H1 (cell line): ENCODE results near the gene KLHL33. TPM values are rescaled to one million over a fixed set of nuclear protein-coding genes. Genes with fewer than 3 reads are reported as not detected.

ENCODE experiments used
- CTCF ChIA-PET: fragments of 300-600 bp; sonication (Branson Sonifier 250); formaldehyde crosslinking; loops from one replicate; lab custom pipeline; 2021; ENCODE audit not compliant: partially characterized antibody; lab: Charles Lee
- POLR2A ChIA-PET: fragments of 300-600 bp; sonication (Branson Sonifier 250); formaldehyde crosslinking; loops from one replicate; lab custom pipeline; 2021; ENCODE audit warnings: inconsistent platforms; ENCODE audit not compliant: partially characterized antibody; lab: Charles Lee
- DNase-seq, 2 experiments: peaks; one replicate each; pipeline versions ENCODE4 v3.0.0 to v3.0.0-alpha.2; 2010 to 2022; ENCODE audit warnings: low spot score in 2 of 2, low read depth in 1 of 2, mixed read lengths in 1 of 2
- FAIRE-seq: peaks from 2 replicates; lab custom pipeline; 2011; peaks lifted over from hg19 to GRCh38; lab: Jason Lieb, UNC
- H2AFZ ChIP-seq: 2 replicates; pipeline ENCODE4 v1.8.1; 2012; ENCODE audit warnings: low read length, inconsistent platforms
- H2AK5ac ChIP-seq: 2 replicates; pipeline ENCODE4 v1.6.1; 2013; ENCODE audit warnings: low read depth, low read length
- H2BK120ac ChIP-seq: replicated peaks from 2 replicates; pipeline ENCODE3; 2013; ENCODE audit warnings: low read depth, low read length, inconsistent platforms
- H2BK12ac ChIP-seq: 2 replicates; pipeline ENCODE4 v1.6.1; 2013; ENCODE audit warnings: low read depth, low read length
- H2BK15ac ChIP-seq: 2 replicates; pipeline ENCODE4 v1.6.1; 2013; ENCODE audit warnings: low read length
- H2BK20ac ChIP-seq: 2 replicates; pipeline ENCODE4 v1.6.1; 2013; ENCODE audit warnings: low read length
- H2BK5ac ChIP-seq: 2 replicates; pipeline ENCODE4 v1.6.1; 2013; ENCODE audit warnings: low read depth, low read length
- H3K14ac ChIP-seq: 2 replicates; pipeline ENCODE4 v1.6.1; 2013; ENCODE audit warnings: inconsistent platforms; ENCODE audit not compliant: insufficient read length
- H3K18ac ChIP-seq: 2 replicates; pipeline ENCODE4 v1.6.1; 2013; ENCODE audit warnings: low read length; ENCODE audit errors: extremely low read depth
- H3K23ac ChIP-seq: 2 replicates; pipeline ENCODE4 v1.6.1; 2013; ENCODE audit warnings: inconsistent platforms; ENCODE audit not compliant: insufficient read length
- H3K23me2 ChIP-seq: 2 replicates; pipeline ENCODE4 v1.6.1; 2013; ENCODE audit warnings: low read depth, low read length
- H3K27ac ChIP-seq: 2 replicates; pipeline ENCODE4 v1.6.1; 2011; ENCODE audit warnings: low read depth, low read length, inconsistent platforms
- H3K27me3 ChIP-seq, 4 experiments: replicated peaks in 1 of 4; 1 replicate in 1 of 4; 2 replicates in 3 of 4; pipeline versions ENCODE4 v1.6.1 to v1.8.1; 2011 to 2013; ENCODE audit warnings: low read length in 3 of 4, mild to moderate bottlenecking in 3 of 4, inconsistent platforms in 2 of 4, mixed read lengths in 2 of 4, moderate library complexity in 1 of 4; ENCODE audit not compliant: control insufficient read depth in 3 of 4, insufficient read depth in 3 of 4; ENCODE audit errors: extremely low read depth in 1 of 4
- H3K36me3 ChIP-seq, 4 experiments: 2 replicates each; pipeline versions ENCODE4 v1.6.1 to v1.8.1; 2011 to 2013; ENCODE audit warnings: mild to moderate bottlenecking in 4 of 4, low read length in 3 of 4, moderate library complexity in 2 of 4, control low read depth in 1 of 4, inconsistent platforms in 1 of 4; ENCODE audit not compliant: insufficient read depth in 4 of 4, control insufficient read depth in 2 of 4
- H3K4ac ChIP-seq: replicated peaks from 2 replicates; pipeline ENCODE3; 2013; ENCODE audit warnings: low read length, low read depth, mixed read lengths, inconsistent platforms; ENCODE audit not compliant: insufficient read length
- H3K4me1 ChIP-seq, 4 experiments: replicated peaks in 1 of 4; 1 replicate in 1 of 4; 2 replicates in 3 of 4; pipeline versions ENCODE4 v1.6.1 to v1.8.1; 2011 to 2013; ENCODE audit warnings: low read length in 3 of 4, inconsistent platforms in 2 of 4, mixed read lengths in 1 of 4; ENCODE audit not compliant: insufficient read depth in 4 of 4, control insufficient read depth in 3 of 4
- H3K4me2 ChIP-seq, 2 experiments: 2 replicates each; pipeline versions ENCODE4 v1.6.1 to v1.8.1; 2011 to 2013; ENCODE audit warnings: low read depth in 2 of 2, low read length in 2 of 2, control low read depth in 1 of 2, inconsistent platforms in 1 of 2, mild to moderate bottlenecking in 1 of 2; ENCODE audit not compliant: insufficient read depth in 1 of 2
- H3K4me3 ChIP-seq, 4 experiments: fragments of 200-600, 300-600 bp in 1 of 4; sonication (generic), shearing (Covaris generic), sonication (Bioruptor Twin) in 1 of 4; 2 replicates each; pipeline versions ENCODE4 v1.5.1 to v1.8.1; 2011 to 2016; ENCODE audit warnings: low read length in 4 of 4, low read depth in 3 of 4, control low read depth in 2 of 4, inconsistent platforms in 2 of 4, mild to moderate bottlenecking in 2 of 4, mixed read lengths in 1 of 4, moderate library complexity in 1 of 4; ENCODE audit not compliant: insufficient read depth in 2 of 4; ENCODE audit errors: extremely low read depth in 1 of 4
- H3K56ac ChIP-seq: replicated peaks from 2 replicates; pipeline ENCODE3; 2013; ENCODE audit warnings: low read depth, mild to moderate bottlenecking, mixed read lengths, low read length, inconsistent platforms; ENCODE audit not compliant: insufficient read length
- H3K79me1 ChIP-seq: 2 replicates; pipeline ENCODE4 v1.6.1; 2013; ENCODE audit warnings: low read depth, low read length, control low read depth
- H3K79me2 ChIP-seq, 2 experiments: 2 replicates each; pipeline versions ENCODE4 v1.6.1 to v1.8.1; 2012 to 2013; ENCODE audit warnings: low read length in 2 of 2, mild to moderate bottlenecking in 2 of 2, inconsistent platforms in 1 of 2; ENCODE audit not compliant: insufficient read depth in 2 of 2, control insufficient read depth in 1 of 2
- H3K9ac ChIP-seq, 4 experiments: replicated peaks in 1 of 4; 1 replicate in 1 of 4; 2 replicates in 3 of 4; pipeline versions ENCODE4 v1.6.1 to v1.8.1; 2011 to 2013; ENCODE audit warnings: low read depth in 3 of 4, low read length in 3 of 4, control low read depth in 2 of 4, mild to moderate bottlenecking in 2 of 4, moderate library complexity in 2 of 4, inconsistent platforms in 1 of 4; ENCODE audit errors: extremely low read depth in 1 of 4
- H3K9me3 ChIP-seq, 2 experiments: 2 replicates each; pipeline versions ENCODE4 v1.6.1 to v1.8.1; 2012 to 2013; ENCODE audit warnings: mild to moderate bottlenecking in 2 of 2, moderate library complexity in 2 of 2, control low read depth in 1 of 2, inconsistent platforms in 1 of 2, low read depth in 1 of 2, low read length in 1 of 2, mixed read lengths in 1 of 2; ENCODE audit not compliant: insufficient read depth in 2 of 2
- H4K20me1 ChIP-seq, 2 experiments: replicated peaks in 1 of 2; 2 replicates each; pipeline versions ENCODE3 to v1.8.1; 2011 to 2013; ENCODE audit warnings: inconsistent platforms in 2 of 2, low read length in 2 of 2, mild to moderate bottlenecking in 1 of 2; ENCODE audit not compliant: insufficient read depth in 2 of 2, control insufficient read depth in 1 of 2
- H4K5ac ChIP-seq: 2 replicates; pipeline ENCODE4 v1.6.1; 2013; ENCODE audit warnings: low read length, low read depth, mixed read lengths, inconsistent platforms; ENCODE audit not compliant: insufficient read length
- H4K8ac ChIP-seq: 2 replicates; pipeline ENCODE4 v1.8.0; 2013; ENCODE audit warnings: mild to moderate bottlenecking, moderate library complexity, low read length, inconsistent platforms; ENCODE audit not compliant: insufficient read depth; ENCODE audit errors: extremely low read depth
- H4K91ac ChIP-seq: replicated peaks from 2 replicates; pipeline ENCODE3; 2013; ENCODE audit warnings: low read length, mixed read lengths, inconsistent platforms; ENCODE audit not compliant: insufficient read length
- BACH1 ChIP-seq: IDR thresholded peaks from 2 replicates; pipeline ENCODE4 v1.6.1; 2012; ENCODE audit warnings: low read length, improper control_type of control experiment
- BRCA1 ChIP-seq: IDR thresholded peaks from 2 replicates; pipeline ENCODE4 v1.6.1; 2012; ENCODE audit warnings: low read depth, low read length, improper control_type of control experiment
- CBX8 ChIP-seq: fragments of 300-800, 300-1000 bp; sonication (generic); IDR thresholded peaks from 2 replicates; pipeline ENCODE4 v1.7.1; 2016; ENCODE audit warnings: low read depth, low read length, borderline replicate concordance
- CTBP2 ChIP-seq: IDR thresholded peaks from 2 replicates; pipeline ENCODE4 v1.7.0; 2011; ENCODE audit warnings: borderline replicate concordance, mild to moderate bottlenecking, moderate library complexity, mixed read lengths, low read length; ENCODE audit not compliant: insufficient read depth, insufficient read length
- EZH2 ChIP-seq: fragments of 200-600 bp; sonication (generic); IDR thresholded peaks from 2 replicates; pipeline ENCODE4 v1.7.1; 2012; ENCODE audit warnings: low read depth, mild to moderate bottlenecking, moderate library complexity, low read length, inconsistent platforms; ENCODE audit not compliant: severe bottlenecking
- FOSL1 ChIP-seq: IDR thresholded peaks from 2 replicates; pipeline ENCODE4 v1.6.1; 2011; ENCODE audit warnings: mild to moderate bottlenecking, low read depth, low read length, moderate library complexity; ENCODE audit not compliant: insufficient read depth
- JUND ChIP-seq: IDR thresholded peaks from 2 replicates; pipeline ENCODE4 v1.6.1; 2011; ENCODE audit warnings: mild to moderate bottlenecking, improper control_type of control experiment, low read length
- POLR2A ChIP-seq, 2 experiments: IDR thresholded peaks; 1 replicate in 1 of 2; 2 replicates in 1 of 2; pipeline ENCODE4 v1.6.1; 2011; ENCODE audit warnings: low read depth in 2 of 2, low read length in 2 of 2, mild to moderate bottlenecking in 2 of 2; ENCODE audit errors: control extremely low read depth in 1 of 2
- RBBP5 ChIP-seq: IDR thresholded peaks from 2 replicates; pipeline ENCODE4 v1.7.1; 2012; ENCODE audit warnings: low read depth, mild to moderate bottlenecking, inconsistent platforms, low read length, moderate library complexity, borderline replicate concordance
- SIN3A ChIP-seq, 2 experiments: IDR thresholded peaks in 1 of 2; conservative IDR thresholded peaks in 1 of 2; 2 replicates each; pipeline ENCODE4 v1.6.1; 2011 to 2012; ENCODE audit warnings: low read length in 2 of 2, improper control_type of control experiment in 1 of 2, low read depth in 1 of 2, mild to moderate bottlenecking in 1 of 2
- SIRT6 ChIP-seq: IDR thresholded peaks from one replicate; pipeline ENCODE4 v1.7.1; 2012; ENCODE audit warnings: low read length, inconsistent platforms
- SP1 ChIP-seq: IDR thresholded peaks from 2 replicates; pipeline ENCODE4 v1.6.1; 2011; ENCODE audit warnings: low read depth, low read length
- TAF1 ChIP-seq: IDR thresholded peaks from 2 replicates; pipeline ENCODE4 v1.6.1; 2011; ENCODE audit warnings: mild to moderate bottlenecking, low read depth, low read length
- ZNF274 ChIP-seq: IDR thresholded peaks from 2 replicates; pipeline ENCODE4 v1.7.0; 2012; ENCODE audit warnings: low read length, borderline replicate concordance; ENCODE audit errors: extremely low read depth
- WGBS, 2 experiments: shearing (Covaris generic) in 1 of 2; methylation state at CpG; one replicate each; pipeline versions ENCODE4 v1.1.6 to v1.1.7; 2013 to 2015; ENCODE audit warnings: low lambda C conversion rate in 2 of 2, mixed read lengths in 2 of 2, inconsistent platforms in 1 of 2, low coverage in 1 of 2, missing lambda C conversion rate in 1 of 2; ENCODE audit not compliant: insufficient replicate concordance in 2 of 2, insufficient coverage in 1 of 2, insufficient read length in 1 of 2; ENCODE audit errors: extremely low coverage in 1 of 2, missing lambda C conversion rate in 1 of 2; 5-methylcytosine and 5-hydroxymethylcytosine counted together
- polyA plus RNA-seq, 7 experiments: library from polyadenylated mRNA; depleted of rRNA in 3 of 7; stranded (reverse) in 5 of 7; unstranded in 2 of 7; fragments of >200 nt in 5 of 7; fragments of 200-250 nt in 2 of 7; gene quantifications; 1 replicate in 5 of 7; 2 replicates in 1 of 7; 4 replicates in 1 of 7; pipeline versions ENCODE4 v1.2.1 to v1.2.3, GENCODE V29; 2011 to 2013; ENCODE audit warnings: missing spikeins in 2 of 7, mixed read lengths in 2 of 7
- total RNA-seq: library from RNA; stranded (reverse); fragmentation: NEBNext Ultra II Directional; extraction: Animal tissue kit (Norgen Biotek cat#: 25700); gene quantifications from 2 replicates; pipeline ENCODE4 v1.2.1, GENCODE V29; 2021

The KLHL33 gene
- total and polyA plus RNA-seq, 2 of the 8 experiments (the other 6 are each of a cell fraction or from before 2014, with no cell fraction given), result 0.11 to 0.17 TPM

- Histone ChIP-seq H3K14ac (no peak overlapping the region), H3K79me1 (no peaks in the 10 kb centered on the region), H4K8ac (no peak overlapping the region), H3K27ac (no peak overlapping the region), H3K36me3 (no peaks in the 10 kb centered on the region), H3K79me2 (no peaks in the 10 kb centered on the region), H2BK20ac (no peak overlapping the region), H2BK120ac (no peak overlapping the region), H3K4me1 (peaks cover 0 to 10% (median 2%) of the 10 kb centered on the region in 4 experiments; a peak in 3 of 7 replicates), H3K4me2 (no peak overlapping the region), H2AFZ (no peak overlapping the region; the same call in 1 of the 2 replicates), H2BK12ac (no peak overlapping the region), H3K4ac (peak overlapping the region; percentile 28), H3K56ac (no peak overlapping the region), H3K23ac (no peak overlapping the region), H3K18ac (no peak overlapping the region), H4K91ac (peak overlapping the region; percentile 58), H4K20me1 (no peaks in the 10 kb centered on the region), H3K4me3 (no peak overlapping the region), H2AK5ac (no peak overlapping the region), H4K5ac (no peak overlapping the region), H2BK15ac (no peak overlapping the region), H3K27me3 (no peaks in the 10 kb centered on the region), H3K23me2 (no peaks in the 10 kb centered on the region), H3K9me3 (no peaks in the 10 kb centered on the region), H3K9ac (no peak overlapping the region), H2BK5ac (no peak overlapping the region)
- no peak for TF ChIP-seq POLR2A (IDR thresholded peaks at IDR 0.05; ENCODE audit: control extremely low read depth in 1 of 2, low read depth in 2 of 2, low read length in 2 of 2)
- no peak for TF ChIP-seq RBBP5
- no peak for TF ChIP-seq ZNF274
- TF ChIP-seq JUND, result no peak
- TF ChIP-seq CBX8, result no peak
- TF ChIP-seq SIN3A (conservative IDR thresholded peaks at IDR 0.05 in 1 of 2, IDR thresholded peaks at IDR 0.05 in 1 of 2; ENCODE audit: low read depth in 1 of 2, low read length in 2 of 2), result no peak
- TF ChIP-seq BRCA1, result no peak
- no peak for TF ChIP-seq SP1
- TF ChIP-seq EZH2, result no peak
- no peak for TF ChIP-seq SIRT6
- TF ChIP-seq TAF1, result no peak
- TF ChIP-seq CTBP2, result no peak
- no peak for TF ChIP-seq BACH1
- no peak for TF ChIP-seq FOSL1
- CTCF ChIA-PET, result interaction anchor here (1.2 to 1.3 kb wide), 2 partner anchors 68 to 187 kb away, joined by 3 to 4 read pairs; no protein-coding TSS in a partner anchor
- WGBS, 2 experiments, result 100% methylated on average over 1 of the region's 1 CpG; no CpG with 5 or more reads in 1 of the 2 experiments
- POLR2A ChIA-PET, result interaction anchor here (0.7 to 2.6 kb wide), 2 partner anchors 27 to 36 kb away, joined by 3 to 12 read pairs; partner anchors contain the start of genes APEX1 and OSGEP
- FAIRE-seq, result no peak
- no peak for DNase-seq
These were observed 16.5 kb downstream of the KLHL33 start for GRCh38 chr14:20419419-20419818.
